ENCODE results near the gene SLC2A6. TPM values are rescaled to one million over a fixed set of nuclear protein-coding genes. Genes with fewer than 3 reads are reported as not detected.

Gene SLC2A6
- total RNA-seq, 1 experiment from 2014 or later: 20.5 TPM

DNA sequence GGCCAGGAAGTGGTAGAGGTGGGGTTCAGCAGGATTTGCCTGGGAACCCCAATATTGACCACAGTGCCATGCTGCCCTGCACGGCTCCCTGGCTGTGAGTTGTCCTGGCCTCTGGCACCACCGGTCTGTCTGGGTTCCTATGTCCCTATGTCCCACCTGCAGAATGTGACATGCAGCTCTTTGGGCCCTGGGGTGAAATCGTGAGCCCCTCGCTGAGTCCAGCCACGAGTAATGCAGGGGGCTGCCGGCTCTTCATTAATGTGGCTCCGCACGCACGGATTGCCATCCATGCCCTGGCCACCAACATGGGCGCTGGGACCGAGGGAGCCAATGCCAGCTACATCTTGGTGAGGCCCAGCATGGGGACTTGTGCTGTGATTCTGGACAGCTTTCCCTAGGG, 21.2 kb downstream of the SLC2A6 start:
- no peaks in the 10 kb centered on the region for H3K9me3 ChIP-seq (ENCODE audit: low read length)
- H3K27ac ChIP-seq (ENCODE audit: low read length): no peak overlapping the region
- intact Hi-C loops (cut with micrococcal nuclease): no loop called here
- H2AFZ ChIP-seq (ENCODE audit: low read length): no peak overlapping the region
- ChIA-PET POLR2A (ENCODE audit: unreplicated experiment) (no interaction called here), CTCF (no interaction called here)
- H3K36me3 ChIP-seq (ENCODE audit: low read depth, low read length): no peaks in the 10 kb centered on the region
- no peaks in the 10 kb centered on the region for H3K79me2 ChIP-seq (ENCODE audit: low read length)
- no TSS peak for BruUV-seq (replicated peaks)
- peaks cover 11% of the 10 kb centered on the region; the same call in 1 of the 2 replicates for H3K4me1 ChIP-seq (ENCODE audit: insufficient read depth, low read length)
- ATAC-seq (no peak), DNase-seq (no peak)
- H3K9ac ChIP-seq (ENCODE audit: low read length): no peak overlapping the region
- H4K20me1 ChIP-seq (ENCODE audit: low read length): no peaks in the 10 kb centered on the region
- H3K4me3 ChIP-seq (ENCODE audit: low read length): no peak overlapping the region
- no peak overlapping the region for H3K4me2 ChIP-seq (ENCODE audit: low read length)
- TF ChIP-seq EZH2 (IDR thresholded peaks at IDR 0.05; ENCODE audit: low read length, unreplicated experiment) (no peak), EZH2phosphoT487 (IDR thresholded peaks at IDR 0.05; ENCODE audit: borderline replicate concordance, low read length) (no peak)
- TF ChIP-seq, protein P1, sequence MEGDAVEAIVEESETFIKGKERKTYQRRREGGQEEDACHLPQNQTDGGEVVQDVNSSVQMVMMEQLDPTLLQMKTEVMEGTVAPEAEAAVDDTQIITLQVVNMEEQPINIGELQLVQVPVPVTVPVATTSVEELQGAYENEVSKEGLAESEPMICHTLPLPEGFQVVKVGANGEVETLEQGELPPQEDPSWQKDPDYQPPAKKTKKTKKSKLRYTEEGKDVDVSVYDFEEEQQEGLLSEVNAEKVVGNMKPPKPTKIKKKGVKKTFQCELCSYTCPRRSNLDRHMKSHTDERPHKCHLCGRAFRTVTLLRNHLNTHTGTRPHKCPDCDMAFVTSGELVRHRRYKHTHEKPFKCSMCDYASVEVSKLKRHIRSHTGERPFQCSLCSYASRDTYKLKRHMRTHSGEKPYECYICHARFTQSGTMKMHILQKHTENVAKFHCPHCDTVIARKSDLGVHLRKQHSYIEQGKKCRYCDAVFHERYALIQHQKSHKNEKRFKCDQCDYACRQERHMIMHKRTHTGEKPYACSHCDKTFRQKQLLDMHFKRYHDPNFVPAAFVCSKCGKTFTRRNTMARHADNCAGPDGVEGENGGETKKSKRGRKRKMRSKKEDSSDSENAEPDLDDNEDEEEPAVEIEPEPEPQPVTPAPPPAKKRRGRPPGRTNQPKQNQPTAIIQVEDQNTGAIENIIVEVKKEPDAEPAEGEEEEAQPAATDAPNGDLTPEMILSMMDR (conservative IDR thresholded peaks at IDR 0.05; ENCODE audit: low read depth, low read length): no peak
- no peaks in the 10 kb centered on the region for H3K27me3 ChIP-seq (ENCODE audit: low read length)
- no peaks in the 10 kb centered on the region for H3F3A ChIP-seq (ENCODE audit: low read length, unreplicated experiment)
- H3K9me2 ChIP-seq (replicated peaks; ENCODE audit: low read length): no peaks in the 10 kb centered on the region

- TF ChIP-seq, protein P1 (conservative IDR thresholded peaks at IDR 0.05; ENCODE audit: low read depth, low read length): no peak
- TF ChIP-seq EZH2phosphoT487 (IDR thresholded peaks at IDR 0.05; ENCODE audit: borderline replicate concordance, low read length) (no peak), EZH2 (IDR thresholded peaks at IDR 0.05; ENCODE audit: low read length, unreplicated experiment) (no peak)
- H3K9ac ChIP-seq (ENCODE audit: low read length): no peak overlapping the region
- DNase-seq (no peak), ATAC-seq (no peak)
- H3K27me3 ChIP-seq (ENCODE audit: low read length): no peaks in the 10 kb centered on the region
- H3F3A ChIP-seq (ENCODE audit: low read length, unreplicated experiment): no peaks in the 10 kb centered on the region
- peaks cover 11% of the 10 kb centered on the region; the same call in 1 of the 2 replicates for H3K4me1 ChIP-seq (ENCODE audit: insufficient read depth, low read length)
- no peak overlapping the region for H3K4me3 ChIP-seq (ENCODE audit: low read length)
- intact Hi-C loops (cut with micrococcal nuclease): no loop called here
- ChIA-PET POLR2A (ENCODE audit: unreplicated experiment) (no interaction called here), CTCF (no interaction called here)
- H3K9me2 ChIP-seq (replicated peaks; ENCODE audit: low read length): no peaks in the 10 kb centered on the region
- no TSS peak for BruUV-seq (replicated peaks)
- no peak overlapping the region for H3K4me2 ChIP-seq (ENCODE audit: low read length)
- no peaks in the 10 kb centered on the region for H3K9me3 ChIP-seq (ENCODE audit: low read length)
- no peaks in the 10 kb centered on the region for H3K79me2 ChIP-seq (ENCODE audit: low read length)
- H4K20me1 ChIP-seq (ENCODE audit: low read length): no peaks in the 10 kb centered on the region
- no peak overlapping the region for H2AFZ ChIP-seq (ENCODE audit: low read length)
- H3K27ac ChIP-seq (ENCODE audit: low read length): no peak overlapping the region
- no peaks in the 10 kb centered on the region for H3K36me3 ChIP-seq (ENCODE audit: low read depth, low read length)
Measured at GRCh38 chr9:133457233-133457632, 21.7 kb downstream of the SLC2A6 start.

DNA sequence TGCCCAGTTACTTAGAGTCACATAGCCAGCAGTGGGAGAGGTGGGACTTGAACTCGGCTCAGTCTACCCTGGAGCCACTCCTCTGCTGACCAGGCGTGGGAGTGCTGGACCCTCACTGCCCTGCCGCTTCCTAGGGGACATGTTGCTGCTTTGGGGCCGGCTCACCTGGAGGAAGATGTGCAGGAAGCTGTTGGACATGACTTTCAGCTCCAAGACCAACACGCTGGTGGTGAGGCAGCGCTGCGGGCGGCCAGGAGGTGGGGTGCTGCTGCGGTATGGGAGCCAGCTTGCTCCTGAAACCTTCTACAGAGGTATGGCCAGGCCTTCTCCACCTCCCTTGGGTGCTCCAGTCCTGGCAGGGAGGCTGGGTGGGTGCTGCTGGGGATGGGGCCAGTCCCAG, 22.5 kb downstream of the SLC2A6 start:
- Histone ChIP-seq H3K27me3 (ENCODE audit: low read length) (no peaks in the 10 kb centered on the region), H3K27ac (ENCODE audit: low read length) (no peak overlapping the region), H3F3A (ENCODE audit: low read length, unreplicated experiment) (no peaks in the 10 kb centered on the region), H4K20me1 (ENCODE audit: low read length) (no peaks in the 10 kb centered on the region), H3K9me2 (replicated peaks; ENCODE audit: low read length) (no peaks in the 10 kb centered on the region), H3K36me3 (ENCODE audit: low read depth, low read length) (no peaks in the 10 kb centered on the region), H3K79me2 (ENCODE audit: low read length) (no peaks in the 10 kb centered on the region), H3K9ac (ENCODE audit: low read length) (no peak overlapping the region), H3K4me3 (ENCODE audit: low read length) (no peak overlapping the region), H3K9me3 (ENCODE audit: low read length) (no peaks in the 10 kb centered on the region), H2AFZ (ENCODE audit: low read length) (no peak overlapping the region), H3K4me2 (ENCODE audit: low read length) (no peak overlapping the region), H3K4me1 (ENCODE audit: insufficient read depth, low read length) (peaks cover 11% of the 10 kb centered on the region; the same call in 1 of the 2 replicates)
- ChIA-PET CTCF (no interaction called here), POLR2A (ENCODE audit: unreplicated experiment) (no interaction called here)
- BruUV-seq (replicated peaks): no TSS peak
- no peak for TF ChIP-seq EZH2 (IDR thresholded peaks at IDR 0.05; ENCODE audit: low read length, unreplicated experiment)
- TF ChIP-seq, protein P1 (conservative IDR thresholded peaks at IDR 0.05; ENCODE audit: low read depth, low read length): peak; percentile 24; the same call in 1 of the 2 replicates
- DNase-seq (no peak), ATAC-seq (no peak)
- intact Hi-C loops (cut with micrococcal nuclease): no loop called here

Measured in PC-3 (cell line).